NCI-H2227 treated with DMSO at 0.1 percent for 48 hours (cell line): Measurements from ENCODE around the gene TXNDC15.
"Not testable (repeated sequence)": the region's sequence is repeated elsewhere in the genome, so short reads cannot be mapped to it uniquely, and the experiment has no call there.

Source experiments
- DNase-seq: peaks from one replicate; lab custom pipeline; 2025; lab: John Stamatoyannopoulos, UW

TXNDC15 gene, protein sequence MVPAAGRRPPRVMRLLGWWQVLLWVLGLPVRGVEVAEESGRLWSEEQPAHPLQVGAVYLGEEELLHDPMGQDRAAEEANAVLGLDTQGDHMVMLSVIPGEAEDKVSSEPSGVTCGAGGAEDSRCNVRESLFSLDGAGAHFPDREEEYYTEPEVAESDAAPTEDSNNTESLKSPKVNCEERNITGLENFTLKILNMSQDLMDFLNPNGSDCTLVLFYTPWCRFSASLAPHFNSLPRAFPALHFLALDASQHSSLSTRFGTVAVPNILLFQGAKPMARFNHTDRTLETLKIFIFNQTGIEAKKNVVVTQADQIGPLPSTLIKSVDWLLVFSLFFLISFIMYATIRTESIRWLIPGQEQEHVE

DNA sequence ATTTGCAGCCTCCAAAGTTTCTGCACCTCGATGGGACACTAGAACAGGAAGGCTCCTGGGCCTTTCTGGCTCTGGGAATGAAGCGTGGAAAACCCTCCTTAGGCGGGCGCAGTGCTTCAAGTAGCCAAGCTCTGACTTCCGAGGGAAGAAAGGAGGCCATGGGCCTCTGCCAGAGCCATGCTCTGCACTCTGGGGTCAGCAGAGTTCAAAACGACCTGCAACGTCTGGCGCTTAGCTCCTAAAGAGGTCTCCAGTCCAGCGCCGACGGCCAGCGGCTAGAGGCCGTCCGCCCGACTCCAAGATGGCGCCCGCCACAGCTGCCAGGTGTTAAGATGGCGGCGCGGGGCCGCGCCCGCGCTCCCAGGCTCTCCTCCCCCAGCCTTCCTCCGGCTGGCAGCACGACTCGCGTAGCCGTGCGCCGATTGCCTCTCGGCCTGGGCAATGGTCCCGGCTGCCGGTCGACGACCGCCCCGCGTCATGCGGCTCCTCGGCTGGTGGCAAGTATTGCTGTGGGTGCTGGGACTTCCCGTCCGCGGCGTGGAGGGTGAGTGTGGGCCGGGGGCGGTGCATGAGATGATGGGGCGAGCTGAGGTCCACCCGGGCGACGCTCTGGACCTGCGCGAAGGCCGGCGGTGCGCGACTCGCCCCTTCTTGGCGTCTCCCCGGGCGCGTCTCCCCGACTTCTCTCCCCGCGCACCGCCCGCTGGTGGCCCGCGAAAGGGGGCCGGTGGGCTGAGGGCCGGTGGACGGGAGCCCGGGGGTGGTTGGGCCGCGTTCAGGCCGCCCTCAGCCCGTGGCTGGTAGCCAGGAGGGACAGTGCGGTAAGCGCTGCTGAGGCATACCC lies at the start of gene TXNDC15:
TXNDC15 (plus strand) TSS at position 385 of the 844 bp plus-strand sequence; CDS start at position 442, 57 bp downstream.
- peak; percentile 80 for DNase-seq

DNA sequence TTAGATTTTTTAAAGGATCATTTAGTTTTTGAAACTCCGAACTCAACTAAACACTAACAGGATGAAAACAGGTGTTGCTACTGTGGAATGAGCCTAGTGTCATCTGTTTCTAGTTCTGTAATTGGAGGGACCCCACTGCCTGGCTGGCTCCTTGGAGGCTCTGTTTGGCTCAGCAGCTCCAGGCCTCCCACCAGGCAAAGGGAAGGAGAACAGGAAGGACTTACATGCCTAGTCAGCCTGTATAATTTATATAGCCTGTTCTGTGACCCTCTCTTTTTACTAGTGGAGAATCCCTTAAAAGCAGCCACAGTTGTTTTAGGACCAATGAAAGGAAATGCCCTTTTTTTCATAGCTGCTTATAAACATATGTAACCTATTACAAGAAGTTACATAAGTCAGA lies 49.5 kb upstream of the TXNDC15 start:
- DNase-seq, result no peak

DNA sequence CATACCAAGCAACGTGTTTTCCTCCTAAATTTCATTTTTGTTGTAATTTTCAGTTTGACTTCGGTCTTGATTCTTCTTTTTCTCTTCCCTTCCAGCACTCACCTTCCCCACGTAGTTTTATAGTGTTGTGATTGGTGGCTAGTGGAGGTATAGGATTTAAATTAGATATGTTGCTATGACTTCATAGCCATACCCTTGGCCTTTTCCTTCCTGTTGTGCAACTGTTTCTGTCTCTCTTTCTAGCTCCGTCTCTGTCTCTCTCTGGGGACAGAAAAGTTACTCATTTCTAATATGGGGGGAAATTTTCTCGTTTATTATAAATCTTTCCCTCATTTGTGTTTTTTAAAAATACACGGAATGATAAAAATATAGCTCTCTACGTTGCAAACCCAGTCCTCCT lies 49.0 kb upstream of the TXNDC15 start:
- DNase-seq, result no peak

DNA sequence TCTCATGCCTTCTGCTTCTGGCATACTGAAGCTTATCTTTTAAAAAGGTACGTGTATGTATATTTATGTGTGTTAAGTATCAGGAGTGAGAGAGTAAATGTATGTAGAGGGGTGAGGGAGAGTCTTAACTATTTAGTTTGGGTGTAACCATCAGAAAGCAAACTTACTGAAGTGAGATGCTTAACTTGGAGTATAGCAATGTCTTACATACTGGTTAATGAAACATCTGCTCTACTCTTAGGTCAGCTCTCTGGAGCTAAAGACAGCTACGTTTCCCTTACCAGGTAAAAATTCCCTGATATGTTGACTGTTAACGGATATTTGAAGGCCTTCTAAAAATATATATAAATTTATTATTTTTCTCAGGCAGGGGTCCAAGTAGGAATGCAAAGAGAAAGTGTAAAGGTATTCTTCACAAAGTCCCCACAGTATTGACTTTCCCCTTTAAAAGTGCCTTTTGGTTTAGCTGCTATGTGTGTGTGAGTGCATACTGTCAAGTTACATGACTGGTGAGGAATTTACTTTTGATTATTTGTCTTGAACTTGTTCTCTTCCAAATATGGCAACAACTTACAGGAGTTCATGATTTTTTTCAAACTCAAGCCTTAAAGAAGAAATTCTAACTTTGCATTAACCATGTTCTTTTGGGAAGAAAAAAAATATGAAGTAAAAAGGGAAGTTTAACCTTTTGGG lies 40.7 kb upstream of the TXNDC15 start:
- DNase-seq, result no peak

DNA sequence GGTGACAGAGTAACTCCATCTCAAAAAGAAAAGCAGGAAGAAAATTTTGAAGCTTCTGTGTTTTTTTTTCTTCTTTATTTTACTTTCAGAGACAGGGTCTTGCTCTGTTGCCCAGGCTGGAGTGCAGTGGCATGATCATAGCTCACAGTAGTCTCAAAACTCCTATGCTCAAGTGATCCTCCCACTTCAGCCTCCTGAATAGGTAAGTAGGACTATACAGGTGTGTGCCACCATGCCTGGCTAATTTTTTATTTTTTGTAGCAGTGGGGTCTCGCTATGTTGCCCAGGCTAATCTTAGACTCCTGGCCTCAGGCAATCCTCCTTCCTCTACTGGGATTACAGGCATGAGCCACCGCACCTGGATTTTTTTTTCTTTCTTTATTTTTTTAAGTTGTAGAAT lies 38.5 kb upstream of the TXNDC15 start:
- DNase-seq, result no peak

DNA sequence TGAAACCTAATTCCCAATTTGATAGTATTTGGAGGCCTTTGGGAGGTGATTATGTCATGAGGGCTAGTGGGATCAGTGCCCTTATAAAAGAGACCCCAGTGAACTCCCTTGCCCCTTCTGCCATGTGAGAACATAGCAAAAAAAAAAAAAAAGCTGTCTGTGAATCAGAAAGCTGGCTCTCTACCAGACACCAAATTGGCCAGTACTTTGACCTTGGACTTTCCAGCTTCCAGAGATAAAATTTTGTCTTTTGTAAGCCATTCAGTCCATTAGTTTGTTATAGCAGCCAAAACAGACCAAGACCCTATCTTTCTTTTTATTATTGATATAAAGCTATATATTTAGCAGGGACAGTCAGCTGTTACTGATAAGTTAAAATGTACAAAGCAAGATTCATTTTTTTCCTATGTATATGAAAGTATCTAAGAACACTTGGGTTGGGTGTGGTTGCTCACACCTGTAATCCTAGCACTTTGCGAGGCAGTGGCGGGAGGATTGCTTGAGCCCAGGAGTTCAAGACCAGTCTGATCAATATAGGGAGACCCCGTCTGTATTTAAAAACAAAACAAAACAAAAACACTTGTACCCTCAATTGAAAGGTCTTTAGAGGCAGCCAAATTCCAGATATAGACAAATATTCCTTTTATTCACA lies 36.5 kb upstream of the TXNDC15 start:
- no peak for DNase-seq

DNA sequence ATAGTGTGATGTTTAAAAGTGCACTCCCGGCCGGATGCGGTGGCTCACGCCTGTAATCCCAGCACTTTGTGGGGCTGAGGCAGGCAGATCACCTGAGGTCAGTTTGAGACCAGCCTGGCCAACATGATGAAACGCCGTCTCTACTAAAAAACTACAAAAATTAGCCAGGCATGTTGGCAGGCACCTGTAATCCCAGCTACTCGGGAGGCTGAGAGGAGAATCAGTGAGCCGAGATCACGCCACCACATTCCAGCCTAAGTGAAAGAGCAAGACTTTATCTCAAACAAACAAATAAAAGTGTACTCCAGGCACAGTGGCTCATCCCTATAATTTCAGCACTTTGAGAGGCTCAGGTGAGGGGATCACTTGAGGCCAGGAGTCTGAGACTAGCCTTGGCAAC lies 35.8 kb upstream of the TXNDC15 start:
- not testable (repeated sequence) for DNase-seq

DNA sequence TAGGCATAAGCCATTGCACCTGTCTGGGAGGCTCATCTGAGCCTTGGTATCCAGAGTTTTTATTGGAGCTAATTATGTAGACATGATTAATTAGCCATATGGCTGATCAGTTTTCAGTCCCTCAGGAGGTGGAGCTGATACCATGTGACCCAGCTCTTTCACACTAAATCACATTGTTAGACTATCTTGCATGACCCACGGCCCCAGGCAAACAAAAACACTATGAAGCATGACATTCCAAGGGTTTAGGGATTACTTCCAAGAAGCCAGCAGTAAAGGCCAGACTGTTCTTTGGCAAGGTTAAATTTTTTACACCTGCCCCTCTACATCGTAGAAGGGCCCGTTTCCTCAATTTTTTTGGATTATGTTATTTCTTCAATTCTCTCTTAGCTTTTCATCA lies 33.4 kb upstream of the TXNDC15 start:
- DNase-seq, result no peak

DNA sequence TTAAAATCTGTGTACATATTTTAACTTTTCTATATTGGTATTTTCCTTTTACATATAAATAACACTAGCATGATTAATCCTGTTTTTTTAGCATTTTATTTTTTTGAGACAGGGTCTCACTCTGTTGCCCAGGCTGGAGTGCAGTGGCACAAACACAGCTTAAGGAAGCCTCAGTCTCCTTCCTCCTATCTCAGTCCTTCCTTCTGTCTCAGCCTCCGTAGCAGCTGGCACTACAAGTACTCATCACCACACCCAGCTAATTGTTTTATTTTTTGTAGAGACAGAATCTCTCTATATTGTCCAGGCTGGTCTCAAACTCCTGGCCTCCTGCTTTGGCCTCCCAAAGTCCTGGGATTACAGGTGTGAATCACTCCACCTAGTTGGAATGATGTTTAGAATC lies 29.9 kb upstream of the TXNDC15 start:
- no peak for DNase-seq

DNA sequence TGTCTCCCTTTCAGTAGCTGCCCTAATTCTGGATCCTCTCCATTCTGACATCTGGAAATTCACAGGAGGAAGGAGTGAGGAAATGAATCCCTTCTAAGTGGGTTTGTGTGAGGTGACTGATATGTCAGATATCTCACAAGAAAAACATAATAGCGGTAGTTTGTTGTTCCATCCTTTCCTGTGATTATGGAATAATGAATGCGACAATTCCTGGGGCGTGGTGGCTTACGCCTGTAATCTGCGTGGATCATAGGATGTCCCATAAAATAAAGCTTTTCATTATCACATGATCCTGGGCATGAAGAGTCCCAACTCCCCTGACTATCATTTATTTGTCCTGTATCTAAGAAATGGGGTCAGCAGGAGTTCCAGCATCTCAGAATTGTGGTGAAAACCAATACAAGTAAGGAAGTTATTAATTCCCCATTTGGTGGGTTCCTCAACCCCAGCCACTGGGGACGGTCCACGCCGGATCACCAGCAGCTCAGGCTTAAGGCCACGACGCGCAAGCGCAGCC lies 28.8 kb upstream of the TXNDC15 start:
- DNase-seq, result peak; percentile 50

DNA sequence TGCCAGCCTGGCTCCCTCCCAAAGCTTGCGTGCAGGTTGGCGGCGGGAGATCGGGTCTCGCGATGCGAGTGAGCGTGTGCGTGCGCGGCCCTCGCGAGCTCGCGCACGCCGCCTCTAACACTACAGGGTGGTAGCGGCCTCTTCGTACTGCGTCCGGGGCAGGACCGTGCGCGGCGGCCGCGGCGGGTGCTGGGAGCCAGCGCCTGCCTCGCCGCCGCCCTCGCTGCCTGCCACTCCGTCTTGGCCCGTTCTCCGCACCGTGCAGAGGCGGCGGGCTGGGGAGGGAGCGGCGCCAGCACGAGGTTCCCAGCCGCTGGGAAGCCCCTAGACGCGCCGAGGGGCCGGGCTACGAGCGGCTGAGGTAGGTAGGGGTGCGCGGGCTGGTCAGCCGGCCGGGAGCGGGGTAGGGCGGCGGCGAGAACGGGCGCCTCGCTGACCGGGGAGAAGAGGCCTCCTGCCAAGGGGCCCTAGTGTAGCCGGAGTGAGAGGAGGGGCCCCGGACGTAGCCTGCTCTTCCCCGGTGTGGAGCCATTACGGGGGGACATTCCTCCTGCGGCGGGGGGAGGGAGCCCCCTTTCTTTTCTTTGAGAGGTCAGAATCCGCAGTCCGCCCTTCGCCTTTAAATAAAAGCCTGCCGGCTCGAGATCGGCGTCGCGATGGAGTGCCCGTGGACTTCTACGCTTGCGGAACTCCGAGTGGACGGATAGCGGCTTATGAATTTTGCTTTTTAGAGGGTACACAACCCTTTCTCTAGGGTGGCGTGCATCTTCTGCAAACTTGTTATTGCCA lies 28.1 kb upstream of the TXNDC15 start, which contains the start of gene C5orf24:
C5orf24 (plus strand) TSS at position 117 of the 789 bp plus-strand sequence. CDS start 8,933 bp downstream, outside the sequence.
- peak; percentile 77 for DNase-seq

DNA sequence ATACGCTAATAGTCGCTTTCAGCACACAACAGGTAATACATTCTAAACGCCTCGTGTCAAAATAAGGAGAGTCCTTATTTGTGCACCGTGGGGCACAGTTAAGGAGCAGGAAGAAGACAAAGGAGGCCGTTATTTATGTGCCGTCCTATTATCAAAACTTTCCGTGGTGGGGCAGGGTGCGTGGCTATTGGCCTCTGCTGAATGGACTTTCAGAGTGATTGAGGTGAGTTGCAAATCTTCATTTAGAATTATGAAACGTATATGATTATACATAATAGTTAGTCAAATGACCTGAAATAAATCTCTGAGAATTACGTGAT lies 27.6 kb upstream of the TXNDC15 start:
- DNase-seq, result no peak

DNA sequence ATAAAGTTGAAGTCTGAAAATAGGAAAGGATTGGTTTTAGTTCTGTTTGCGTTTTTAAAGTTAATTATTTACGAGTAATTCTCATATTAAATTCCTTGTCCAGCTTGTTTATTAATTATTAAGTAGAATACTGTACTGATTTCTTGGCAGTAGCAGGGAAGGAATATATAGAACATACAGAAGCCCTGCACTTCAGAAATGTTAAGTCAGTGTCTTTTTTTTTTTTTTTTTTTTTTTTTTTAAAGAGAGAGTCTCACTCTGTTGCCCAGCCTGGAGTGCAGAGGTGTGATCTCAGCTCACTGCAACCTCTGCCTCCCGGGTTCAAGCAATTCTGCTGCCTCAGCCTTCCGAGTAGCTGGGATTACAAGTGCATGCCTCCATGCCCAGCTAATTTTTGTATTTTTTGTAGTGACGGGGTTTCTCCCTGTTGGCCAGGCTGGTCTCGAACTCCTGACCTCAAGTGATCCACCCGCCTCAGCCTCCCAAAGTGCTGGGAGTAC lies 24.7 kb upstream of the TXNDC15 start:
- not testable (repeated sequence) for DNase-seq

DNA sequence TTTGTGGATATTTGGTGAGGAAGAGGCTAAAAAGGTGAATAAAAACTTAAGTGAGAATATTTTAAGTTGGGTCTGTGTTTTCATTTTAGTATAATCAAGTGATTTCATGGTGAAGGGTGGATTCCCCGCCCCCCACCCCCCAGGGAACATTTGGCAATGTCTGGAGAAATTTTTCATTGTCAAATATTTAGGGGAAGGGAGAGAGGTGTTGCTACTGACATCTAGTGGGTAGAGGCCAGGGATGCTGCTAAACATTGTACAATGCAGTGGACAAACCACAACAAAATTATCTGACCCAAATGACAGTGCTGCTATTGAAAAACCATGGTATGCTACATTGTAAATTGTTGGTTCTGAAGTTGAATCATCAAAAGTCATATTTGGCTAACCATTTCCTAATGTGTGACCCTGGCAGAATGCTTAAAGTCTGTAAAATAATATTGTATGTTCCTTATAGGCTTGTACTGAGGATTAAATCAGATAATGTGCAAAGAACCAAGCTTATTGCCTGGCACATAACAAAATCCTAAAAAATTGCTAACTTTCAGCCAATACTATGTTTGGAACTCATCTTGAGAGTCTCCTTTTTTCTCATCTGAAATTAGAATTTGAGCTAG lies 22.8 kb upstream of the TXNDC15 start:
- peak; percentile 17 for DNase-seq

DNA sequence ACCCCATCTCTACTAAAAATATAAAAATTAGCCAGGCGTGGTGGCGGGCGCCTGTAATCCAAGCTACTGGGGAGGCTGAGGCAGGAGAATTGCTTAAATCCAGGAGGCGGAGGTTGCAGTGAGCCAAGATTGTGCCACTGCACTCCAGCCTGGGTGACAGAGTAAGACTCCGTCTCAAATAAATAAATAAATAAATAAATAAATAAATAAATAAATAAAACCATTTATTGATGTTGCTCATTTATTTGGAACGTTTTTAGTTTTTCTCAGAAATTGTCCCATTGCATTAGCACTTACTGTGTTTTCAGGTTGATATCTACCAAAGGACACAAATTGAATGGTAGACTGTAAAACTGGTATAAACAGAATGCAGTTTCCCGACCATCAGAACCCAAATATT lies 17.7 kb upstream of the TXNDC15 start:
- DNase-seq, result not testable (repeated sequence)

DNA sequence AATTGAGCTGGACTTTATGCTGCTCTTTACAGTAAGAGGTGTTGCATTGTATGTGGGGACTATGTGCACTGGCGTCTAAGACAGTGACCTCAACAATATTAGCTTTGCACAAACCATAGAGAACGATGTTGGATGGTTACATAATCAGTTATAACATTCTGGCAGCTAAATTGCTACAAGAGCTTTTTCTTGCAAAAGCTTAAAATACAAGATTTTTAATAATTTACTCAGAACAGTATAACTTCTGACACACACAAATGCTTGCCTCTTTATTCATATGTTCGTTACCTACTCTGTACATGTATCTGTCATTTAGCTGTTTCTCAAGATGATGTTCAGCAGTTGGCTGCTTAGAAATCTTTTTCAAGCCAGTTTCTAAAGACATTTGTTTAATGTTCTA lies 16.8 kb upstream of the TXNDC15 start:
- DNase-seq, result no peak

DNA sequence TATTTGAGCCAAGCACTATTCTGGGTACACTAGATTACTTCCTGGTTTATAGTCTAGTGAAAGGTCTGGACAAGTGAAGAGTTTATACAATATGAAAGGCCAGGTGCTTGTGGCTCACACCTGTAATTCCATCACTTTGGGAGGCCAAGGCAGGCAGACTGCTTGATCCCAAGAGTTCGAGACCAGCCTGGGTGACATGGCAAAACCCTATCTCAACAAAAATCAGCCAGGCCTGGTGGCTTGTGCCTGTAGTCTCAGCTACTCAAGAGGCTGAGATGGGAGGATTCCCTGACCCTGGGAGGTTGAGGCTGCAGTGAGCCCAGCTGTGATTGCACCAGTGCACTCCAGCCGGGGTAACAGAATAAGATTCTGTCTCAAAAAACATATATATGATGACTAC lies 9.5 kb upstream of the TXNDC15 start:
- no peak for DNase-seq

DNA sequence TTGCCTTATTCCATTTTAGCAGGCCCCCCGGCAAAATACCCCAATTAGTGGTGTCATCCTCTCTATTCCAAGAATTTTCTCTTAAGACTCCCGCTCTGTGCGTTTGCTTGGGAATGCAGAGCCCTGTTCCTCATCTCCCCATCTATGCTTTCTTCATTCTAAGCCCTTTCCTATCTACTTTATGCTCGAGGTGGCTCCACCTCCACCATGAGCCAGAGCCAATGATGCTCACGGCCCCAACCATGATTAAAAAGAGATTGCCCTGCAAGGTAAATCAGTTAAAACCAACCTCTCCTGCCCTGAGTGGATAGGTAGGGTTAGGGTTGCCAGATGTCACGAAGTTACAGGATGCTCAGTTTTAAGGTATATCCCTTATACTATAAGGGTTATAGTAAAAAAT lies 677 bp upstream of the TXNDC15 start:
- DNase-seq, result peak; percentile 34

DNA sequence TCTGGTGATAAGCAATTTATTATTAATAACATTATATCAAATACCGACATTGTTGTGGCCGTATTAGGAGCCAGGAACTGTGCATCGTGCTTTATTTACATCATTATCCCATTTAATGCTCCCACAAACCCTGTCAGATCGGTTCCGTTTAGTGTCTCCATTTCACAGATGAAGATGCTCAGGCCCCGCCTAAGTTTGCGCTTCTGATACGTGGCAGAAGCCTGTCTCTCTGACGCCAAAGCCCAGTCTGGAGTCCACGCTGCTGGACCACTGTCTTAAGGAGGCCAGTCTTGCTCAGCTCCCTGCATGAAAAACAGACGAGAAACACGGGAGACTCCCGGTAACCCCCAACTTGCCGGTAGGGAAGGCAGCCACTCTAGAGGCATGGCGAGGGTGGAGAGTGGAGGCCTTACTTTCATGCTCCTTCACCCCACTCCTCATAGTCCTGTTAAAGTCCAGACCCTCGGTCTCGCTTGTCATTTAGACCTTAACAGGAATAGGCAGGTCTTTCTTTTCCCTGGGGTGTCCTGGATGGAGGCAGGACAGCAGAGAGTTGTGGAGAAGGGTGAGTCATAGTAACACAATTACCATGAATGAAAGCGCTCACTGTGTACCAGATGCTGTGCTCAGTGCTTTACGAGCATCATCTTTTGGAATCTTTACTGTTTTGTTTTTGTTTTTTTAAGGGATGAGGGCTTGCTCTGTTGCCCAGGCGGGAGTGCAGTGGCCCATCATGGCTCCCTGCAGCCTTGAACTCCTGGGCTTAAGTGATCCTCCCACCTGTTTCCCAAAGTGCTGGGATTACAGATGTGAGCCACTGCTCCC lies 872 bp downstream of the TXNDC15 start:
- DNase-seq, result peak; percentile 30

DNA sequence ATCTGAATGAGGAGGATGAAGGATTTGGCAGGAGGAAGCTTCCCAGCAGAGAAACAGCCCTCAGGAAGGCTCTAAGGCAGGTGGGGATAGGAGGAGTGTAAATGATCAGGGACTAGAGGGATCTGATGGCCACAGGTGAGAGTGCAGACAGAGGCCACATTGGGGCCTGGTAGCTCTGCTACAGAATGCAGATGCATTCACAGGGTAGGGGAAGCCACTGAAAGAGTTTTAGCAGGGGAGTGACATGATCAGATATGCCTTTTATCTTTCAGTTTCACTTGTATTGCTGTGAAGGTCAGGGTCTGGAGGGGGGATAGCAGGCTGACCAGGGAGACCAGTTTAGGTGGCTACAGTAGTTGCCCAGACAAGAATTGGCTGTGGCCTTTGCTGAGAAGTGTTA lies 3.0 kb downstream of the TXNDC15 start:
- no peak for DNase-seq
